Tibial nerve (tissue), 4 donors: ENCODE results near the gene LBP.
A peak's percentile ranks its signal among the peaks of the same experiment; 100 is the strongest.

ENCODE experiments used
- EP300 ChIP-seq, 2 donors: sonication (generic); formaldehyde crosslinking; IDR thresholded peaks; one replicate each; pipeline ENCODE4 v1.6.1; 2017; ENCODE audit warnings: antibody characterized with exemption in 2 of 2, mild to moderate bottlenecking in 1 of 2
- POLR2A ChIP-seq, 2 donors: fragments of 450-650 bp; IDR thresholded peaks; one replicate each; pipeline ENCODE4 v1.6.1; 2017; ENCODE audit warnings: antibody characterized with exemption in 2 of 2, mild to moderate bottlenecking in 2 of 2, moderate library complexity in 2 of 2
- TF ChIP-seq, protein P1 (sequence below), 5 experiments: fragments of 200-600 bp in 3 of 5; fragments of 450-650 bp in 2 of 5; sonication (generic) in 3 of 5; IDR thresholded peaks; one replicate each; pipeline ENCODE4 v1.5.1; 2016 to 2019; ENCODE audit warnings: antibody characterized with exemption in 5 of 5, mild to moderate bottlenecking in 3 of 5, moderate library complexity in 2 of 5

GRCh38 chr20:38298768-38299288 lies 47.5 kb upstream of the LBP start:
- TF ChIP-seq, protein P1, sequence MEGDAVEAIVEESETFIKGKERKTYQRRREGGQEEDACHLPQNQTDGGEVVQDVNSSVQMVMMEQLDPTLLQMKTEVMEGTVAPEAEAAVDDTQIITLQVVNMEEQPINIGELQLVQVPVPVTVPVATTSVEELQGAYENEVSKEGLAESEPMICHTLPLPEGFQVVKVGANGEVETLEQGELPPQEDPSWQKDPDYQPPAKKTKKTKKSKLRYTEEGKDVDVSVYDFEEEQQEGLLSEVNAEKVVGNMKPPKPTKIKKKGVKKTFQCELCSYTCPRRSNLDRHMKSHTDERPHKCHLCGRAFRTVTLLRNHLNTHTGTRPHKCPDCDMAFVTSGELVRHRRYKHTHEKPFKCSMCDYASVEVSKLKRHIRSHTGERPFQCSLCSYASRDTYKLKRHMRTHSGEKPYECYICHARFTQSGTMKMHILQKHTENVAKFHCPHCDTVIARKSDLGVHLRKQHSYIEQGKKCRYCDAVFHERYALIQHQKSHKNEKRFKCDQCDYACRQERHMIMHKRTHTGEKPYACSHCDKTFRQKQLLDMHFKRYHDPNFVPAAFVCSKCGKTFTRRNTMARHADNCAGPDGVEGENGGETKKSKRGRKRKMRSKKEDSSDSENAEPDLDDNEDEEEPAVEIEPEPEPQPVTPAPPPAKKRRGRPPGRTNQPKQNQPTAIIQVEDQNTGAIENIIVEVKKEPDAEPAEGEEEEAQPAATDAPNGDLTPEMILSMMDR (IDR thresholded peaks at IDR 0.05) = no peak
- TF ChIP-seq POLR2A (IDR thresholded peaks at IDR 0.05) (peak in 1 of 2 donors; percentile 14), EP300 (IDR thresholded peaks at IDR 0.05) (peak; percentile 37 to 90)
